ENCODE measurements around the gene REN. TPM values are rescaled to one million over a fixed set of nuclear protein-coding genes. Genes with fewer than 3 reads are reported as not detected.

REN gene
- total RNA-seq, 1 donor from 2014 or later, result not detected

DNA sequence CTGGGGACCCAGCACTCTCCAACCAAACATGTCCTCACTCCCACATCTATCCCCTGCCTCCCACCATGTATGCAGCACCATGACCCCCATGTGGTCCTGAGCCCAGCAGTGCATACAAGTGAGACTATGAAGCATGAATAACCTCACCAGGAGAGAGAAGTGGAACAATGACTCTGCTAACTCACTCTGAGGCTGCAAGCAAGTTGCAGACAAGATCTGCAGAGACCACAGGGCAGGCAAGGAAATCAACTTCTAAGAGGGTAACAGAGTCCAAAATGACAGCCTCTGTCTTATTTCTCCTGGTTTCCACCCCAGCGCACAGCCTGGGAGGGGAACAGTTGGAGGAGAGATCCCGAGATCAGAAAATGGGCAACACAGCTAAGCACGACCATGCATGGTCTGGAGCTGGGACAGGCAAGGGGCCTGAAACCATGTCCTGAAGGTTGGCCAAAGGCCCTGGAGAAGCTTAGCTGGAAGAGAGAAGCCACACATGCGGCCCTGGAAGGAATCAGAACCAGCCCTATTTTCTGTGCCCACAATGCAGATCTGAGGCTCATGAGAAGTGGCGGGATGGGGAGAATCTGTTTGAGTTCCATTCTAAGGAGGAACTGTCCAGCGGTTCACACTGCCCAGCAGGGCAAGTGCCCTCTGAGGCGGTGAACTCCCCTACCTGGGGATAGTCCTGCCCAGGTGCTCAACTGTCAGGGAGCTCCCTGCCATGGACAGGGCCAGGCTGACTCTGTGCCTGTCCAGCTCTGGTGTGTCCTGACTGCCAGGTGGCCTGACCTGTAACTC, 12.5 kb upstream of the REN start:
- no peaks in the 10 kb centered on the region for H3K4me1 ChIP-seq
- intact Hi-C loops (cut with micrococcal nuclease), result no loop called here
- H3K27me3 ChIP-seq (ENCODE audit: low read depth), result peaks cover 58% of the 10 kb centered on the region
- no peaks in the 10 kb centered on the region for H3K9me3 ChIP-seq (replicated peaks)
- no peak overlapping the region for H3K27ac ChIP-seq (replicated peaks)
- no peaks in the 10 kb centered on the region for H3K36me3 ChIP-seq
- no peak for DNase-seq
- H3K4me3 ChIP-seq, result no peak overlapping the region
- TF ChIP-seq, protein P1, sequence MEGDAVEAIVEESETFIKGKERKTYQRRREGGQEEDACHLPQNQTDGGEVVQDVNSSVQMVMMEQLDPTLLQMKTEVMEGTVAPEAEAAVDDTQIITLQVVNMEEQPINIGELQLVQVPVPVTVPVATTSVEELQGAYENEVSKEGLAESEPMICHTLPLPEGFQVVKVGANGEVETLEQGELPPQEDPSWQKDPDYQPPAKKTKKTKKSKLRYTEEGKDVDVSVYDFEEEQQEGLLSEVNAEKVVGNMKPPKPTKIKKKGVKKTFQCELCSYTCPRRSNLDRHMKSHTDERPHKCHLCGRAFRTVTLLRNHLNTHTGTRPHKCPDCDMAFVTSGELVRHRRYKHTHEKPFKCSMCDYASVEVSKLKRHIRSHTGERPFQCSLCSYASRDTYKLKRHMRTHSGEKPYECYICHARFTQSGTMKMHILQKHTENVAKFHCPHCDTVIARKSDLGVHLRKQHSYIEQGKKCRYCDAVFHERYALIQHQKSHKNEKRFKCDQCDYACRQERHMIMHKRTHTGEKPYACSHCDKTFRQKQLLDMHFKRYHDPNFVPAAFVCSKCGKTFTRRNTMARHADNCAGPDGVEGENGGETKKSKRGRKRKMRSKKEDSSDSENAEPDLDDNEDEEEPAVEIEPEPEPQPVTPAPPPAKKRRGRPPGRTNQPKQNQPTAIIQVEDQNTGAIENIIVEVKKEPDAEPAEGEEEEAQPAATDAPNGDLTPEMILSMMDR (IDR thresholded peaks at IDR 0.05; ENCODE audit: borderline replicate concordance), result no peak

DNA sequence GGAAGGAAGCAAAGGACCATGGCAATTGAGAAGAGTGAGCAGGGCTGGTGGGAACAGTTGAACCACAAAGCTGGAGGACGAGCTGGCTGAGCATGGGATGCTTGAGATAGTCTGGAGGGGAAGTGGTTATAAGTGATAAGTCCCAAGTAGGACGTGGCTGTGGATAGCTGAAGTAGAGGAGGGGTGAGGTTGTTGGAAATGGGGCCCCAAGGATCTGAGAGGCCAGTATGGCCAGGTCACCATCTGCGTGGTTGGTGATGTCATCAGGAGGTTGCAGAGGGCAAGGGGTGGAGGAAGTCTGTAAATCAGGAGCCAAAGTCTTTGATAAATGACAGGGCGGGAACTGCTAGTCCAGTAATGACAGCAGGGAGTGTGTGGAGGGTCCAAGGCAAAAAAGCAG, 11.0 kb upstream of the REN start:
- no peak overlapping the region for H3K27ac ChIP-seq (replicated peaks)
- no peaks in the 10 kb centered on the region for H3K36me3 ChIP-seq
- DNase-seq, result no peak
- H3K4me3 ChIP-seq, result no peak overlapping the region
- TF ChIP-seq, protein P1 (IDR thresholded peaks at IDR 0.05; ENCODE audit: borderline replicate concordance), result no peak
- H3K4me1 ChIP-seq, result no peaks in the 10 kb centered on the region
- intact Hi-C loops (cut with micrococcal nuclease), result no loop called here
- peaks cover 59% of the 10 kb centered on the region for H3K27me3 ChIP-seq (ENCODE audit: low read depth)
- H3K9me3 ChIP-seq (replicated peaks), result no peaks in the 10 kb centered on the region

DNA sequence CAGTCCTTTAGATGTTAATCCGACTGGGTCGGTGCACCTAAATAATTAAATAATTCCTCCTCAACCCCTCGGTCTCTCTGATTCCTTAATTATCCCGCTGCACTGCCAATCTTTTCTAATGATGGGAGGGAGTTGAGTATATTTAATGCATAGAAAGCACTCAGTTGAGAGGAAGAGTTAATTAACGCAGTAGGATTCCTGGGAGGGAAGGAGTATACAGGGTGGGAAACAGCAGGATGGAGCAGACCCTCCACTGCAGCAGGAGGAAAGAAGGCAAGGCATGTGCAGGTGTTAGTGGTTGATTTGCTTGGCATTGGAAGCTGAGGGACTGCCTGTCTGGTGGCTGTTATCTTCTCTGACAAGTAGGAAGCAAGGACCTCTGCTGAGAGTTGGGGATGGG, 9.9 kb upstream of the REN start:
- H3K27me3 ChIP-seq (ENCODE audit: low read depth), result peaks cover 59% of the 10 kb centered on the region
- DNase-seq, result no peak
- TF ChIP-seq, protein P1 (IDR thresholded peaks at IDR 0.05; ENCODE audit: borderline replicate concordance), result no peak
- H3K4me3 ChIP-seq, result no peak overlapping the region
- H3K27ac ChIP-seq (replicated peaks), result no peak overlapping the region
- no peaks in the 10 kb centered on the region for H3K9me3 ChIP-seq (replicated peaks)
- intact Hi-C loops (cut with micrococcal nuclease), result no loop called here
- H3K36me3 ChIP-seq, result no peaks in the 10 kb centered on the region
- H3K4me1 ChIP-seq, result no peaks in the 10 kb centered on the region

DNA sequence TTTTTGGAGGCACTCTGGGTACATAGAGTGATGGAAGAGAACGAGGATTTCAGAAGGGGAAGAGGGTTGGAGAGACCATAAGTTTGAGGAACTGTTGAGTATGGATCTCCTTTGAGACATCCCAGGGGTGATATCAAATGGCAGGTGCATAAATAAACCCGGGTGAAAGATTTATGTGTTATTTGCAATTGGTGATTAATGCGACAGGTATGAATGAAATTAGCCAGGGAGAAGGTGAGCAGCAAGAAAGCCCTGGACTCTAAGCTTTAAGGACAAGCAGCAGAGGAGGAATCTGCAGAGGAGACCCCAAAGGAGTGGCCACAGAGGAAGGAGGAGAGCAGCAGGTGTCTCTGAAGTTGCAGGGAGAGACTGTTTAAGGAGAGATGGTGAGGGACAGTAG, 8.8 kb upstream of the REN start:
- Histone ChIP-seq H3K36me3 (no peaks in the 10 kb centered on the region), H3K27me3 (ENCODE audit: low read depth) (peaks cover 59% of the 10 kb centered on the region), H3K27ac (replicated peaks) (no peak overlapping the region), H3K4me3 (no peak overlapping the region), H3K4me1 (no peaks in the 10 kb centered on the region), H3K9me3 (replicated peaks) (peaks cover 10% of the 10 kb centered on the region)
- no peak for DNase-seq
- TF ChIP-seq, protein P1 (IDR thresholded peaks at IDR 0.05; ENCODE audit: borderline replicate concordance), result no peak
- intact Hi-C loops (cut with micrococcal nuclease), result no loop called here

DNA sequence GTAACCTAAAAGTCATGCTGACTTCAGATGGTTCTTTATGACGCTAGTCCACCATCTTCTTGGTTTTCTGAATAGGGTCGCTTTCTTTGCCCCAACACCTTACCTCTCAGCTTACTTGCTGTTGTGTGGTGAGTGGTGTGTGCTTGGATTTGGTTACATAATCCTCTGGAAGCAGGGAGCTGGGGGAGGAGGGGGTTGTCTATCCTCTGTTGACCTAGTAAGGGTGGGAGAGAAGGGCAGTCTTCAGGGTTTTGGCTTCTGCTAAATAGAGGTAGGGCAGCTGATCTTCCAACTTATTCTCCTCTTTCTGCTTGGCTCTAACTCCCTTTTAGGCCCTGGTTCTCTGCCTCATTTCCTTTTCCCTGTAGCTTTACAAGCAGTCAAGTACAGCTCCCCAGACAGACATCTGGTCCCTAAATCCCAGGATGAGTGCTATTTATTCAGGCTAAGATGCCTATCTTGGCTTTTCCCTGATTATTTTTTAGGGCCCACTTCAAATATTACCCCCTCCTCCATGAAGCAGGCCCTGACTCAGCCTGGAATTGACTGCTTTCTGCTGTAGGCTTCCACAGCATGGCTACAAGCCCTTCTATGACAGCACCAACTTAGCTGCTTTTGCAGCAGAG, 6.4 kb upstream of the REN start:
- Histone ChIP-seq H3K4me3 (no peak overlapping the region), H3K9me3 (replicated peaks) (peaks cover 29% of the 10 kb centered on the region), H3K27ac (replicated peaks) (no peak overlapping the region), H3K4me1 (no peaks in the 10 kb centered on the region), H3K27me3 (ENCODE audit: low read depth) (peaks cover 39% of the 10 kb centered on the region), H3K36me3 (no peaks in the 10 kb centered on the region)
- TF ChIP-seq, protein P1 (IDR thresholded peaks at IDR 0.05; ENCODE audit: borderline replicate concordance), result no peak
- DNase-seq, result no peak
- intact Hi-C loops (cut with micrococcal nuclease), result no loop called here
